HG03060 (cell line): Measurements from ENCODE around the gene PTPRG.

ENCODE experiments used
- ATAC-seq: cut with Tn5 transposase; IDR thresholded peaks from one replicate; pipeline ENCODE4 v1.9.1; 2021; ENCODE audit warnings: low read depth, moderate number of reproducible peaks; ENCODE audit not compliant: unreplicated experiment

The PTPRG gene

DNA sequence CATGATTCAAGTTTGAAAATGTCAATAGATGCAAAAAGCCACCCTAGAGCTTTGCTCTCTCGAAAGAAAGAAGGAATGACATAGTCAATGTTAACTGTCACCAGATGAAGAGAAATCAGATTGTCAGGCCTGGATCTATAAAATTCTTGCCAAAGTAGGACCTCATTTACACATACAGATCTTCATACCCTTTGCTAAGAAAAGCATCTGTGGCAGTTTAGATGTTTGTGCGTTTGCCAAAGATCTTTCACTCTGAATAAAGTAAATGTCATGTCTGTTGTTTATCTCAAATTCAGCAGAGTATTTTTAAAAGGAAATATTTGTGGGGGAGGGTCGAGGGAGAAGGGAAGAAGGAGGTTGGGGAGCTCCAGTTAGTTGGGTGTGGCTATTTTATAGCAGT is 692.6 kb downstream of the PTPRG start:
- ATAC-seq = no peak

DNA sequence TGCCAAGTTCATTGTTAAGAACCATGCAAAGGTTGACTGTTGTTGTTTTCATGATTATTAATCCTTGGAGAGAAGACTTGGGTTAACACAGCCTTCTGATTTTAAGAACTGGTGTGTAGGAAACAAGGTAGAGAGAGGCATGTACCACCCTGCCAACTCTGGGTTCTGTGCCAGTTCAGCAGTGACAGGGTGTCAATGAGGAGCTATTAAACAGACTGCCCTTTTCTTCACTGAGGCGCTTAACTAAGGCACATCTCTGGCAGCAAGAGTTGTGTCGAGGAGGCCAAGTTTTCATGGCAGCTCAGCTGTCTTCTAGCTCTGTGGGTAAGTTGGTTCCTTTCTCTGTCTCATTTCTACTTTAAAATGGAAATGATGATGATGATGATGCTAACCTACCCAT is 694.4 kb downstream of the PTPRG start:
- ATAC-seq = no peak

DNA sequence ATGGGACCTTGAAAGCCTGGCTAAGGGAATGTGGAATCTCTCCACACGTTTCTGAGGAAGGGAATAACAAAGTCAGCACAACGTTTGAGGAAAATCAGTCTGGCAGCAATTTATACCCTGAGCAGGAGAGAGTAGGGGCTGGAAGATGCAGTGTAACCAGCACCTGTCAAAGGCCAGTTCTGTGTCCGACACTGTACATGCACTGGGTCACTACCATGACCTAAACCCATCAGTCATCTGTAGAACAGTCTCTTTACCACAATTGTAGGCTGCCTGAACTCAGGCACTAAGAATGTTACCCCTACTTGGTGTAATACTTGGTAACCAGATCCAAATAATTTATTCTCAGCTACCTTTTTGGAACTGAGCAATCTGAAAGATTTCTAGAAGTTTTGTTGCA is 698.6 kb downstream of the PTPRG start:
- no peak for ATAC-seq

- no peak for ATAC-seq
These were observed 699.3 kb downstream of the PTPRG start for GRCh38 chr3:62260655-62261054.

DNA sequence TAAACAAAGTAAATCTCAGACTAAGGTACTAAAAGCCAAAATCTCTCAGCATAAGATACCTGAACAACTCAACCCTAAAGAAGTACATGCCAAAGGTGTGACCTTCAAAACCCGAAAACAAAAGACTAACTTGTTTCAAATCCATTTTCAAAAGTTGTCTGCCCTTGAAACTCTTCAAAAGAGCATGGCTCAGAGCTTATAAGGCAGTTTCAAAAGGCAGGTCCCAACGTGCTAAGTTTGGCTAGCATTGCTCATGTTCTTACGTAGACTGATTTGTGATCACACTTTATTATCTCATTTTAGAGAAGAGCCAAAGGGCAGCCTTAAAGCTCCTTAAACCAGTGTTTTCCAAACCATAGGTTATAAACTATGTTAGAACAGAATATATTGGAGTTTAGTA is 699.8 kb downstream of the PTPRG start:
- no peak for ATAC-seq

GRCh38 chr3:62261736-62262135 is 700.4 kb downstream of the PTPRG start:
- no peak for ATAC-seq

DNA sequence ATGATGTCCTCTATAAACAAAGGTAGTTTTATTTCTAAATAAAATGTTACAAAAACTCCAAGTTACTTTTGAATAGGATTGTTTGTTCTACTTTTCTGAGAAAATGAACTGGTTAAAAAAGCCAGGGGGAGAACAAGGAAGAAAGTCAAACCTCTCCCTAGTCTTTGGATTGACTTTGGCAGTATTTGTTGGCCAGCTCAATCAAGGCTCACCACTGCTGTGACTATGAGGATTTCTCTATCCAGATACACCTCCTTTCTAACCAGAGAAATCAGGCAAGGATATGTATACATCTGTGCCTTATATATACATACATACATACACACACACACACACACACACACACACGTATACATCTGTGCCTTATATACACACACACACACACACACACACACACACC is 704.2 kb downstream of the PTPRG start:
- no peak for ATAC-seq

- ATAC-seq = no peak
These were observed 705.4 kb downstream of the PTPRG start for GRCh38 chr3:62266668-62267283.

DNA sequence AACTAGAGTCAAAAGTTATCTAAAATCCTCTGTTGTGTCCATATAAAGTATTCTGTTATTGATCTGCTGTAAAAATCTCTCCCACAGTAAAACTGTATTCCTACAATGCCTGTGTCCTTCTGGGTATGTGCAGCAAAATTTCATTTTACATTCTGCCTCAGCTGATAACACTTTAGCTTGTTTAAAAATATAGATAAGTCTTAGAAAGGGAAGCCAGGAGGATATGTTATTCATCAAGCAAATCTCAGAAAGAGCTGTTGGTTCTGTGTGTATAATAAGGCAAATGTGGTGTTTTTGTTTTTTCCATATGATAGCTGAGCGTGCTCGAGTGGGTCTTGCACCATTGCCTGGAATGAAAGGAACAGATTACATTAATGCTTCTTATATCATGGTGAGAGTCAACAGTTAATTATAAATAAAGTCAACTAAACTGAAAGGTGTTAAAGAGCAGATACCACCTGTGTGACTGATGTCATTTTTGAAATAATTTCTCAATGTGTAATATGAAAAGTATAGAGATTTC is 715.3 kb downstream of the PTPRG start:
- no peak for ATAC-seq

DNA sequence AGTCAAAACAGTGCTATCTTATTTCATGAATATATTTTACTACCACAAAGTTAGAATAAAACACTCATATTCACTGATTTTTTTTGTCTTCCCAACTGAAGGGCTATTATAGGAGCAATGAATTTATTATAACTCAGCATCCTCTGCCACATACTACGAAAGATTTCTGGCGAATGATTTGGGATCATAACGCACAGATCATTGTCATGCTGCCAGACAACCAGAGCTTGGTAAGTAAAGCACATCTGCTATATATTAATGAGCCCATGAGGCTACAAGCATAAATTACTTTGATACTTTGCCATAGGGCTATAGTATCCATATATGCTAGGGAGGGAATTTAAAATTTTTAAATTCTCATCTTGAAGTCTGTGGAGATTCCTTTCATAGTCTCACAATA is 716.1 kb downstream of the PTPRG start:
- ATAC-seq = no peak

DNA sequence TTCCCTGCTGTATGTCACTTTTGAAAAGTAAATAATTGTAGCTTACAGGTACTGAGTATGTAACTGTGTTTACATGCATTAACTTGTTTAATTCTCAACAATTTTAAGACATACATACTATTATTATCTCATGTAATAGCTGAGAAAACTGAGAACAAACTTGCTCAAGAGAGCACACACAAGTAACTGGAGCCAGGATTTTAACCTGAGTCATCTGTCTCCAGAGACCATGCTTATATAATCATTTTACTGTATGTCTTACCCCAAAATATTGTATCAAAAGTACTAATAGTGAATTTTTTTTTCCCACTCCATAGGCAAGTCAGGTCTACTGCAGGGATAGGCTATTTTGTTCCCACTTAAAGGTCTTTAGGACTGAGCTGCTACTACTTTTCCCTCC is 716.6 kb downstream of the PTPRG start:
- ATAC-seq = no peak

DNA sequence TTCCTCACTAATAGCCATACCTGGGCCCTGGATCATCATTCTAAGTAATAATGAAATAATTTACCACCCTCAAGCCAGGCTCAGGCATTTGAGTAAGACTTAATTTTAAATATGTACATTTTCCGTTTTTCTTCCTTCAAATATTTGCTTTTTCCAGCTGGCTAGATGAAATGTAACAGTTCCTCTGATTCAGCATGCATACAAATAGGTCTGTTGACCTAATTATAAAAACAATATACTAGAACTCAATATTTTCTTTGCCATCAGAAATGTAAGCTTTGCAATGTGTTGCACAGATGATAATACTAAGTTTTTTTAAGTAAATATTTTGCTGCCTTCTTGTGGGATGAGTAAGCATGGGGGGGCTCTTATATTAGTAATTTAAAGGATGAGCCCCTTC is 720.4 kb downstream of the PTPRG start:
- ATAC-seq = no peak

DNA sequence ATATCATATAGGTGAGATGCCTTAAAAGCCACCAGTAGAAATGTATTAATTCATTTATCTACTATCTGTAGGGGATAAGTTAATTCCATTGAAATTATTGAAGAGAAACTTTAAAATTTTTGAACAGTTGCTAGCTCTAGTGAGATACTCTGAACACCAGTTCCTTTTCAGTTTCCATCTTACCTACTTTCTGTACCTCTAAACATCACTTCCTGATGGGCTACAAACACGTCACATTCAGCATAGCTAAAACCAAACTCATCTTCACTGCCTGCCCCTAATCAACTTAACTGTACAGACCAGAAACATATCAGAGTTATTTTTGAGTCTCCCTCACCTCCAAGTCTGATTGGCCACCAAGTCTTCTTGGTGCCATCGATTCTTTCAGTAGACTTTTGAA is 723.1 kb downstream of the PTPRG start:
- ATAC-seq = no peak

- no peak for ATAC-seq
These were observed 726.1 kb downstream of the PTPRG start for GRCh38 chr3:62287392-62287927.

DNA sequence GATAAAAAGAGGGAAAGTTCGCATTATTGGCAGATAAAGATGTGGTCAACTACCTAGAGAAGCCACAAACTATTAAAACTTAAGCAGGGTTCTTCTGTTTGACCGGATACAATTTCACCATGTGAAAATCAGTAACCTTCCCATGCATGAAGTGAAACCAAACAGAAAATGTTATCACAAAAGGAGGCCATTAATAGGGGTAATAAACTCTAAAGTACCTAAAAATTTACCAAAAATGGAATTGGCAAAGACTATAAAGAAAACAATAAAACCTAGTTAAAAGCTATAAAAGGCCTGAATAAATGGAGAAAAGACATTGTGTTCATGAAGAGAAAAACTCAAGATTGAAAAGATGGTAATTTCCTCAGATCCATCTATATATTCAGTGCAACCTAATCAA is 728.6 kb downstream of the PTPRG start:
- ATAC-seq = no peak

DNA sequence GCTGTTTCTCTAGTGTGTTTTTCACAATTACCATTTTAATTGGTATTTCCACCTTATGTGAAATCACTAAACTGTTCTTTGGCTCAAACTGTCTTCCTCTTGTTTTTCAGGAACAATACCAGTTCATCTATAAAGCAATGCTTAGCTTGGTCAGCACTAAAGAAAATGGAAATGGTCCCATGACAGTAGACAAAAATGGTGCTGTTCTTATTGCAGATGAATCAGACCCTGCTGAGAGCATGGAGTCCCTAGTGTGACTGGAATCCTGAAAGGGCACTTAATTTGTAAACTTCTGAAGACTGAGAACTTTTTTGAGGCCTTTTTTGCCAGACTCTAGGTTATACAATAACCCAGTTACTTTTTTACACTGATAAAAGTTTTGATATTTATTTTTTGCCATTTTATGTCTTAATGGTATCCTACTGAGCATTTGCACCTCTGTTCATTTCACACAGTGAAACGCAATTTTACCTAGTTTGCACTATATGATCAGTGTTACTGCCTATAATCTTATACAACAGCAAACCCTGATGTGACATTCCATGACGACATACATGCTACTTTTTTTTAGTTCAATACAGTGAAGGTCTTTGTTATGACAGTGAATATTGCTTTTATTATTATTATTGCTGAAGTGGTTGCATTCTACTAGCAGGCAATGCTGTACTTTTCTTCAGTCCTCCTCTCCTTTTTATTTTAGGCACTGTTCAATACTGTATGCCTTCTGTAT is 731.8 kb downstream of the PTPRG start:
- no peak for ATAC-seq

GRCh38 chr3:62295571-62295970 is 734.2 kb downstream of the PTPRG start:
- no peak for ATAC-seq

DNA sequence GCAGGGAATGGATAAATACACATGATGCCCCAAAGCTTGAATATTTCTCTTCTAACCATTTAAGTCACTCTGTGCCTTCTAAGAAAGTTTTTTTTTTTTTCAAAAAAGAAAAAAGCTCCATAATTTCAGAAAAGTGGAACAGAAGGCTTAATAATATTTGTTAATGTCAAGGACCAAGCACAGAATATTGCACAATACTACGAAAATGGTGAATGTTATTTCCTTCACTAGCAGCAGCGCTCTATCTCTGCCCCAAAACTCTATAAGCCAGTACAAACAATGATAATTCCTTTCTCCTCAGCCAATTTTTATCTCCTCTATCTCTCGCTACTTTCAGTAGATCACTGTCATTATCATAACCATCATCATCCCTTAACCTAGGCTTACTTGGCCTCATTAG is 739.2 kb downstream of the PTPRG start:
- no peak for ATAC-seq

GRCh38 chr3:62312201-62312600 is 750.8 kb downstream of the PTPRG start:
- ATAC-seq = no peak

- no peak for ATAC-seq
These were observed 755.2 kb downstream of the PTPRG start for GRCh38 chr3:62316525-62316924.

DNA sequence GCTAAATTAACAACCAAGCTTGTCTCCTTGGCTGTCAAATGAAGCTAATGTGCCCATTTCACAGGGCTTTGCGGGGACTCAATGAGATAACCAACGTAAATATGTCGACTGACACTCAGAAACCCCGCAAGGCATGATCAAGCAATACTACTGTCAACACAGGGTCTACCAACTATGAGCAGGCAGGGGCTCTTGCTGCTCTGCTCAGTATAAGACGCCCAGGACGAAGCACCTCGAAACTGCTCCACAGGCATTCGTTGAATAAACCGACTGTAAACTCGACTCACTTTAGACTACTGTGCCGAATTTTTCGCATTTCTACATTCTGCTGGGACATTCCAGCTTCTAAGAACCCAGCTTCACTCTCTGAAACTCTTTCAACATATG is 757.0 kb downstream of the PTPRG start:
- ATAC-seq = no peak
